ENCODE measurements around the gene KLF2. TPM values are rescaled to one million over a fixed set of nuclear protein-coding genes. Genes with fewer than 3 reads are reported as not detected.

Gene KLF2
- total and polyA plus RNA-seq, 7 donors: 3.3 to 35.4 (median 23.1) TPM

DNA sequence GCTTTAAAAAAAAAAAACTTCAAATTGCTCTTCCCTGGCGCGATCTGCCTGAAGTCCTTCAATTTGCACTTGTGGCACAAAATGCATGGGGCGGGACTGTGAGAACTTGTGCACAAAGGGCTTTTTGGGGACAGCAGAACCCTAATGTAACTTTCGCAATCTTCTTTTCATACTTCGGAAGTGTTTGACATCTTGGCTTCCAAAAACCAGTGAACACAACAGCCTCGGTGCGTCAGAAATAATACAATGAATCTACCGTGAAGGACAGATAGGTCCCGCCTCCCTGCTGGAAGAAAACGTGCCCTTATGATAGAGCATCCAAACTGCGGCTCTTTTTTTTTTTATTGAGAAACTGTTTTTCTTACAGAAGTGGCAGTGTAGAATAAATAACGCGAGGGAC is 36.6 kb downstream of the KLF2 start:
- WGBS, 3 donors: 66 to 79% (median 68%) methylated on average over 13 of the region's 13 CpGs
- peak overlapping the region; percentile 16 for H3K27ac ChIP-seq
- H3K9me3 ChIP-seq: no peaks in the 10 kb centered on the region
- DNase-seq: no peak
- TF ChIP-seq, protein P1, sequence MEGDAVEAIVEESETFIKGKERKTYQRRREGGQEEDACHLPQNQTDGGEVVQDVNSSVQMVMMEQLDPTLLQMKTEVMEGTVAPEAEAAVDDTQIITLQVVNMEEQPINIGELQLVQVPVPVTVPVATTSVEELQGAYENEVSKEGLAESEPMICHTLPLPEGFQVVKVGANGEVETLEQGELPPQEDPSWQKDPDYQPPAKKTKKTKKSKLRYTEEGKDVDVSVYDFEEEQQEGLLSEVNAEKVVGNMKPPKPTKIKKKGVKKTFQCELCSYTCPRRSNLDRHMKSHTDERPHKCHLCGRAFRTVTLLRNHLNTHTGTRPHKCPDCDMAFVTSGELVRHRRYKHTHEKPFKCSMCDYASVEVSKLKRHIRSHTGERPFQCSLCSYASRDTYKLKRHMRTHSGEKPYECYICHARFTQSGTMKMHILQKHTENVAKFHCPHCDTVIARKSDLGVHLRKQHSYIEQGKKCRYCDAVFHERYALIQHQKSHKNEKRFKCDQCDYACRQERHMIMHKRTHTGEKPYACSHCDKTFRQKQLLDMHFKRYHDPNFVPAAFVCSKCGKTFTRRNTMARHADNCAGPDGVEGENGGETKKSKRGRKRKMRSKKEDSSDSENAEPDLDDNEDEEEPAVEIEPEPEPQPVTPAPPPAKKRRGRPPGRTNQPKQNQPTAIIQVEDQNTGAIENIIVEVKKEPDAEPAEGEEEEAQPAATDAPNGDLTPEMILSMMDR (IDR thresholded peaks at IDR 0.05): no peak
- intact Hi-C loops (cut with DNase I): no loop called here
- ATAC-seq: no peak
- H3K36me3 ChIP-seq (ENCODE audit: insufficient read depth in 1 of 2, low read depth in 1 of 2): peaks cover 0 to 22% of the 10 kb centered on the region in 2 donors
- no peaks in the 10 kb centered on the region for H3K27me3 ChIP-seq (ENCODE audit: insufficient read depth in 3 of 3, low read length in 2 of 3)
- no peak overlapping the region for H3K4me3 ChIP-seq
- H3K4me1 ChIP-seq: peaks cover 16% of the 10 kb centered on the region

GRCh38 chr19:16361926-16362325 is 37.3 kb downstream of the KLF2 start:
- Histone ChIP-seq H3K36me3 (ENCODE audit: insufficient read depth in 1 of 2, low read depth in 1 of 2) (peaks cover 0 to 22% of the 10 kb centered on the region in 2 donors), H3K9me3 (no peaks in the 10 kb centered on the region), H3K27ac (no peak overlapping the region), H3K27me3 (ENCODE audit: insufficient read depth in 3 of 3, low read length in 2 of 3) (no peaks in the 10 kb centered on the region), H3K4me3 (no peak overlapping the region), H3K4me1 (peaks cover 23% of the 10 kb centered on the region)
- TF ChIP-seq, protein P1 (IDR thresholded peaks at IDR 0.05): no peak
- ATAC-seq: no peak
- WGBS, 3 donors: 81 to 91% (median 83%) methylated on average over 10 of the region's 10 CpGs
- intact Hi-C loops (cut with DNase I): no loop called here
- DNase-seq: no peak

- H3K27me3 ChIP-seq (ENCODE audit: insufficient read depth in 3 of 3, low read length in 2 of 3): no peaks in the 10 kb centered on the region
- 77 to 82% (median 81%) methylated on average over 20 of the region's 20 CpGs for WGBS, 3 donors
- peaks cover 27% of the 10 kb centered on the region for H3K4me1 ChIP-seq
- H3K4me3 ChIP-seq: no peak overlapping the region
- peak overlapping the region; percentile 36 for H3K27ac ChIP-seq
- intact Hi-C loops (cut with DNase I): no loop called here
- H3K36me3 ChIP-seq (ENCODE audit: insufficient read depth in 1 of 2, low read depth in 1 of 2): peaks cover 0 to 15% of the 10 kb centered on the region in 2 donors
- TF ChIP-seq, protein P1 (IDR thresholded peaks at IDR 0.05): no peak
- no peak for DNase-seq
- no peaks in the 10 kb centered on the region for H3K9me3 ChIP-seq
- no peak for ATAC-seq
Measured at GRCh38 chr19:16363133-16363851, 38.7 kb downstream of the KLF2 start.

DNA sequence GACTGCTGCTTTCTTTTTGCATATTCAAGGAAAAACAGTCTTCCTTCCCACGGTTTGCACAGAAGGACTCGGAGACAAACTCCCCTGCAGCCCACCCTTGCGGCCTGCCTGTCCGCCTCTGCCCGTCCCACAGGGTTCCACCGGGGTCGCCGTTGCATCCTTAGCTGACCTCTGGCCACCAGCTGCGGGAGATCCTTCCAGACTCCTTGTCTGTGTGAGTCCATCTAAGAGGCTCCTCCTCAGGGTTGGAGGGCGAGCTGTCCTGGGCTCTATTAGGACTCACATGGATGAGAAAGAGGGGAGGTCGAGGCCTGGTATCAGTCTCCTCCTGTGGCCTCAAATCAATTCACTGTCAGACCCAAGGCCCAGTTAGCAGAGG is 39.2 kb downstream of the KLF2 start:
- TF ChIP-seq, protein P1 (IDR thresholded peaks at IDR 0.05): no peak
- Histone ChIP-seq H3K27me3 (ENCODE audit: insufficient read depth in 3 of 3, low read length in 2 of 3) (no peaks in the 10 kb centered on the region), H3K9me3 (no peaks in the 10 kb centered on the region), H3K36me3 (ENCODE audit: insufficient read depth in 1 of 2, low read depth in 1 of 2) (peaks cover 0 to 15% of the 10 kb centered on the region in 2 donors), H3K4me3 (no peak overlapping the region), H3K27ac (peak overlapping the region; percentile 16), H3K4me1 (peaks cover 28% of the 10 kb centered on the region)
- intact Hi-C loops (cut with DNase I): no loop called here
- no peak for DNase-seq
- WGBS, 3 donors: 63 to 77% (median 67%) methylated on average over 11 of the region's 11 CpGs
- no peak for ATAC-seq

Data from psoas muscle (tissue), 8 donors.